HepG2 (cell line): Measurements from ENCODE around the gene BAHD1. TPM values are rescaled to one million over a fixed set of nuclear protein-coding genes. Genes with fewer than 3 reads are reported as not detected.

Source experiments
- DMAP1 ChIP-seq: IDR thresholded peaks from 2 replicates; pipeline ENCODE4 v1.6.1; 2016
- RFX1 ChIP-seq: fragments of 450-650 bp; IDR thresholded peaks from 2 replicates; pipeline ENCODE4 v1.6.1; 2017
- SPEN ChIP-seq: sonication (generic); formaldehyde crosslinking; IDR thresholded peaks from 2 replicates; pipeline ENCODE4 v1.5.1; 2020; ENCODE audit warnings: low read depth, mild to moderate bottlenecking, missing genetic modification reagents
- STAG1 ChIP-seq: sonication (generic); formaldehyde crosslinking; IDR thresholded peaks from 2 replicates; pipeline ENCODE4 v1.4.0; 2020; ENCODE audit warnings: missing genetic modification reagents
- ZNF292 ChIP-seq: sonication (generic); formaldehyde crosslinking; IDR thresholded peaks from 2 replicates; pipeline ENCODE4 v1.8.1; 2022; ENCODE audit warnings: mild to moderate bottlenecking, low read depth, missing genetic modification reagents, borderline replicate concordance
- ZNF30 ChIP-seq: sonication (generic); formaldehyde crosslinking; IDR thresholded peaks from 2 replicates; pipeline ENCODE4 v1.5.0; 2020; ENCODE audit warnings: mild to moderate bottlenecking, missing genetic modification reagents
- ZNF337 ChIP-seq: sonication (generic); formaldehyde crosslinking; IDR thresholded peaks from 2 replicates; pipeline ENCODE4 v1.5.1; 2020; ENCODE audit warnings: missing genetic modification reagents, low read depth, mild to moderate bottlenecking, borderline replicate concordance
- ZNF451 ChIP-seq: sonication (generic); formaldehyde crosslinking; IDR thresholded peaks from 2 replicates; pipeline ENCODE4 v1.5.0; 2020; ENCODE audit warnings: mild to moderate bottlenecking, missing genetic modification reagents
- ZNF615 ChIP-seq: sonication (generic); formaldehyde crosslinking; IDR thresholded peaks from 2 replicates; pipeline ENCODE4 v1.5.0; 2020; ENCODE audit warnings: mild to moderate bottlenecking, missing genetic modification reagents, borderline replicate concordance
- ZNF782 ChIP-seq: sonication (generic); formaldehyde crosslinking; IDR thresholded peaks from 2 replicates; pipeline ENCODE4 v1.4.0; 2020; ENCODE audit warnings: missing genetic modification reagents, mild to moderate bottlenecking, borderline replicate concordance
- polyA plus RNA-seq, 8 experiments: library from polyadenylated mRNA; depleted of rRNA in 3 of 8; stranded (reverse) in 7 of 8; unstranded in 1 of 8; fragments of >200 nt; fragmentation: Illumina TruSeq in 4 of 8; extraction: Trizol in 4 of 8; gene quantifications; 2 replicates each; pipeline versions ENCODE4 v1.2.1 to v1.2.3, GENCODE V29; 2011 to 2016; ENCODE audit warnings: low read depth in 4 of 8, missing spikeins in 1 of 8, mixed read lengths in 1 of 8; ENCODE audit not compliant: insufficient read depth in 1 of 8
- total RNA-seq, 5 experiments: library from RNA; depleted of rRNA; stranded (reverse); fragments of >200 nt; fragmentation: Illumina TruSeq; extraction: Trizol; gene quantifications; 2 replicates each; pipeline ENCODE4 v1.2.3, GENCODE V29; 2016; ENCODE audit warnings: low read depth in 1 of 5
- TF ChIP-seq, protein P1 (sequence below): sonication (generic); formaldehyde crosslinking; IDR thresholded peaks from 2 replicates; pipeline ENCODE4 v1.5.0; 2020; ENCODE audit warnings: mild to moderate bottlenecking, missing genetic modification reagents, moderate library complexity
- TF ChIP-seq, protein P2 (sequence below): sonication (generic); formaldehyde crosslinking; IDR thresholded peaks from 2 replicates; pipeline ENCODE4 v1.5.0; 2020; ENCODE audit warnings: mild to moderate bottlenecking, missing genetic modification reagents
- TF ChIP-seq, protein P3 (sequence below): IDR thresholded peaks from 2 replicates; pipeline ENCODE4 v1.6.1; 2016; ENCODE audit warnings: mild to moderate bottlenecking
- TF ChIP-seq, protein P4 (sequence below): IDR thresholded peaks from 2 replicates; pipeline ENCODE4 v1.6.1; 2012; ENCODE audit warnings: low read depth, low read length, improper control_type of control experiment
- TF ChIP-seq, protein P5 (sequence below): sonication (generic); formaldehyde crosslinking; conservative IDR thresholded peaks from 2 replicates; pipeline ENCODE4 v1.8.0; 2022; ENCODE audit warnings: mild to moderate bottlenecking, moderate library complexity, missing genetic modification reagents
- TF ChIP-seq, protein P6 (sequence below): sonication (generic); formaldehyde crosslinking; IDR thresholded peaks from 2 replicates; pipeline ENCODE4 v1.4.0; 2020; ENCODE audit warnings: mild to moderate bottlenecking, missing genetic modification reagents

BAHD1 gene
- total and polyA plus RNA-seq, 2 of the 13 experiments (the other 11 are each of a cell fraction or from before 2014, with no cell fraction given): 3.3 to 8.7 TPM

DNA sequence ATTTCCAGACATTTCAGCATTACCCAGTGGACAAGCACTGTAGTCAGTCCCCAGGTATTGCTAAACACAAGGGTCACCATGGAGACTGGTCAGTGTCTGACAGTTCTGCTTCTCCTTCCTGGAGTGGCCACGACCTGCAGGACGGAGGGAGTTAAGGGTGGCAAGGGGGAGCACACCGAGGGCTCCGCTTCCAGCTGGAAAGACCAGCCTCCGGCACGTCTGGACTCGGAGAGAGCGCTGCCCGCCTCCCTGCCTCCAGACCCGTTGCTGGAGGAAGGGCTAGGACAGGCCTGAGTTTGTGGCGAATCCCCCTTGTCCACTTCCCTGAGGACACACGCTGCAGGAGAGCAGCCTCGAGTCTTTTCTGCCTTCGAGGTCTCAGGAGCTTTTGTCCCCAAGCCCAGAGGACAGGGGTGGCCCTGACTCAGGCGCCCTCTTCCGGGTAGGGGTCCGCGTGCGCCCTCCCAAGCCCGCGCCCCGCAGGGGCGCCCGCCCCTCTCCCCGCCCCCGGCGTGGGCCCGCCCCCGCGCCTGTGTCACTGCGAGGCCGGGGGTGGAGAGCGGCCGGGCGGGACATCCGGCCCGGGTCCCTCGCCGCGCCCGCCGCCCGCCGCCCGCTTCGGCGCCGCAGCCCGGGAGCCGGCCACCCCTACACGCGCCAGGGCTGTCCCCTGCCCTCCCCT lies 29.8 kb downstream of the BAHD1 start, which contains the start of gene CHST14 (continued):
- TF ChIP-seq STAG1 (CRISPR knock-in tag) (peak; percentile 9; the same call in 1 of the 2 replicates), RFX1 (peak; percentile 58; the same call in 1 of the 2 replicates), ZNF30 (CRISPR knock-in tag) (no peak), ZNF615 (CRISPR knock-in tag) (no peak), ZNF292 (peak; percentile 50; the same call in 1 of the 2 replicates), ZNF337 (no peak), SPEN (CRISPR knock-in tag) (0 out of 2 replicates have a peak, but pooled peaks have one; percentile 13), ZNF451 (CRISPR knock-in tag) (no peak), DMAP1 (CRISPR knock-in tag) (peak; percentile 21; the same call in 1 of the 2 replicates), ZNF782 (CRISPR knock-in tag) (0 out of 2 replicates have a peak, but pooled peaks have one; percentile 16)
- TF ChIP-seq, protein P1, sequence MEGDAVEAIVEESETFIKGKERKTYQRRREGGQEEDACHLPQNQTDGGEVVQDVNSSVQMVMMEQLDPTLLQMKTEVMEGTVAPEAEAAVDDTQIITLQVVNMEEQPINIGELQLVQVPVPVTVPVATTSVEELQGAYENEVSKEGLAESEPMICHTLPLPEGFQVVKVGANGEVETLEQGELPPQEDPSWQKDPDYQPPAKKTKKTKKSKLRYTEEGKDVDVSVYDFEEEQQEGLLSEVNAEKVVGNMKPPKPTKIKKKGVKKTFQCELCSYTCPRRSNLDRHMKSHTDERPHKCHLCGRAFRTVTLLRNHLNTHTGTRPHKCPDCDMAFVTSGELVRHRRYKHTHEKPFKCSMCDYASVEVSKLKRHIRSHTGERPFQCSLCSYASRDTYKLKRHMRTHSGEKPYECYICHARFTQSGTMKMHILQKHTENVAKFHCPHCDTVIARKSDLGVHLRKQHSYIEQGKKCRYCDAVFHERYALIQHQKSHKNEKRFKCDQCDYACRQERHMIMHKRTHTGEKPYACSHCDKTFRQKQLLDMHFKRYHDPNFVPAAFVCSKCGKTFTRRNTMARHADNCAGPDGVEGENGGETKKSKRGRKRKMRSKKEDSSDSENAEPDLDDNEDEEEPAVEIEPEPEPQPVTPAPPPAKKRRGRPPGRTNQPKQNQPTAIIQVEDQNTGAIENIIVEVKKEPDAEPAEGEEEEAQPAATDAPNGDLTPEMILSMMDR (CRISPR knock-in tag): peak; percentile 49
- TF ChIP-seq, protein P2, sequence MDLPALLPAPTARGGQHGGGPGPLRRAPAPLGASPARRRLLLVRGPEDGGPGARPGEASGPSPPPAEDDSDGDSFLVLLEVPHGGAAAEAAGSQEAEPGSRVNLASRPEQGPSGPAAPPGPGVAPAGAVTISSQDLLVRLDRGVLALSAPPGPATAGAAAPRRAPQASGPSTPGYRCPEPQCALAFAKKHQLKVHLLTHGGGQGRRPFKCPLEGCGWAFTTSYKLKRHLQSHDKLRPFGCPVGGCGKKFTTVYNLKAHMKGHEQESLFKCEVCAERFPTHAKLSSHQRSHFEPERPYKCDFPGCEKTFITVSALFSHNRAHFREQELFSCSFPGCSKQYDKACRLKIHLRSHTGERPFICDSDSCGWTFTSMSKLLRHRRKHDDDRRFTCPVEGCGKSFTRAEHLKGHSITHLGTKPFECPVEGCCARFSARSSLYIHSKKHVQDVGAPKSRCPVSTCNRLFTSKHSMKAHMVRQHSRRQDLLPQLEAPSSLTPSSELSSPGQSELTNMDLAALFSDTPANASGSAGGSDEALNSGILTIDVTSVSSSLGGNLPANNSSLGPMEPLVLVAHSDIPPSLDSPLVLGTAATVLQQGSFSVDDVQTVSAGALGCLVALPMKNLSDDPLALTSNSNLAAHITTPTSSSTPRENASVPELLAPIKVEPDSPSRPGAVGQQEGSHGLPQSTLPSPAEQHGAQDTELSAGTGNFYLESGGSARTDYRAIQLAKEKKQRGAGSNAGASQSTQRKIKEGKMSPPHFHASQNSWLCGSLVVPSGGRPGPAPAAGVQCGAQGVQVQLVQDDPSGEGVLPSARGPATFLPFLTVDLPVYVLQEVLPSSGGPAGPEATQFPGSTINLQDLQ (CRISPR knock-in tag): no peak
- TF ChIP-seq, protein P3, sequence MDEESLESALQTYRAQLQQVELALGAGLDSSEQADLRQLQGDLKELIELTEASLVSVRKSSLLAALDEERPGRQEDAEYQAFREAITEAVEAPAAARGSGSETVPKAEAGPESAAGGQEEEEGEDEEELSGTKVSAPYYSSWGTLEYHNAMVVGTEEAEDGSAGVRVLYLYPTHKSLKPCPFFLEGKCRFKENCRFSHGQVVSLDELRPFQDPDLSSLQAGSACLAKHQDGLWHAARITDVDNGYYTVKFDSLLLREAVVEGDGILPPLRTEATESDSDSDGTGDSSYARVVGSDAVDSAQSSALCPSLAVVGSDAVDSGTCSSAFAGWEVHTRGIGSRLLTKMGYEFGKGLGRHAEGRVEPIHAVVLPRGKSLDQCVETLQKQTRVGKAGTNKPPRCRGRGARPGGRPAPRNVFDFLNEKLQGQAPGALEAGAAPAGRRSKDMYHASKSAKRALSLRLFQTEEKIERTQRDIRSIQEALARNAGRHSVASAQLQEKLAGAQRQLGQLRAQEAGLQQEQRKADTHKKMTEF (CRISPR knock-in tag): no peak
- TF ChIP-seq, protein P4, sequence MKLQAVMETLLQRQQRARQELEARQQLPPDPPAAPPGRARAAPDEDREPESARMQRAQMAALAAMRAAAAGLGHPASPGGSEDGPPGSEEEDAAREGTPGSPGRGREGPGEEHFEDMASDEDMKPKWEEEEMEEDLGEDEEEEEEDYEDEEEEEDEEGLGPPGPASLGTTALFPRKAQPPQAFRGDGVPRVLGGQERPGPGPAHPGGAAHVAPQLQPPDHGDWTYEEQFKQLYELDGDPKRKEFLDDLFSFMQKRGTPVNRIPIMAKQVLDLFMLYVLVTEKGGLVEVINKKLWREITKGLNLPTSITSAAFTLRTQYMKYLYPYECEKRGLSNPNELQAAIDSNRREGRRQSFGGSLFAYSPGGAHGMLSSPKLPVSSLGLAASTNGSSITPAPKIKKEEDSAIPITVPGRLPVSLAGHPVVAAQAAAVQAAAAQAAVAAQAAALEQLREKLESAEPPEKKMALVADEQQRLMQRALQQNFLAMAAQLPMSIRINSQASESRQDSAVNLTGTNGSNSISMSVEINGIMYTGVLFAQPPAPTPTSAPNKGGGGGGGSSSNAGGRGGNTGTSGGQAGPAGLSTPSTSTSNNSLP: no peak
- TF ChIP-seq, protein P5, sequence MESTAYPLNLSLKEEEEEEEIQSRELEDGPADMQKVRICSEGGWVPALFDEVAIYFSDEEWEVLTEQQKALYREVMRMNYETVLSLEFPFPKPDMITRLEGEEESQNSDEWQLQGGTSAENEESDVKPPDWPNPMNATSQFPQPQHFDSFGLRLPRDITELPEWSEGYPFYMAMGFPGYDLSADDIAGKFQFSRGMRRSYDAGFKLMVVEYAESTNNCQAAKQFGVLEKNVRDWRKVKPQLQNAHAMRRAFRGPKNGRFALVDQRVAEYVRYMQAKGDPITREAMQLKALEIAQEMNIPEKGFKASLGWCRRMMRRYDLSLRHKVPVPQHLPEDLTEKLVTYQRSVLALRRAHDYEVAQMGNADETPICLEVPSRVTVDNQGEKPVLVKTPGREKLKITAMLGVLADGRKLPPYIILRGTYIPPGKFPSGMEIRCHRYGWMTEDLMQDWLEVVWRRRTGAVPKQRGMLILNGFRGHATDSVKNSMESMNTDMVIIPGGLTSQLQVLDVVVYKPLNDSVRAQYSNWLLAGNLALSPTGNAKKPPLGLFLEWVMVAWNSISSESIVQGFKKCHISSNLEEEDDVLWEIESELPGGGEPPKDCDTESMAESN: peak; percentile 54; the same call in 1 of the 2 replicates
- TF ChIP-seq, protein P6, sequence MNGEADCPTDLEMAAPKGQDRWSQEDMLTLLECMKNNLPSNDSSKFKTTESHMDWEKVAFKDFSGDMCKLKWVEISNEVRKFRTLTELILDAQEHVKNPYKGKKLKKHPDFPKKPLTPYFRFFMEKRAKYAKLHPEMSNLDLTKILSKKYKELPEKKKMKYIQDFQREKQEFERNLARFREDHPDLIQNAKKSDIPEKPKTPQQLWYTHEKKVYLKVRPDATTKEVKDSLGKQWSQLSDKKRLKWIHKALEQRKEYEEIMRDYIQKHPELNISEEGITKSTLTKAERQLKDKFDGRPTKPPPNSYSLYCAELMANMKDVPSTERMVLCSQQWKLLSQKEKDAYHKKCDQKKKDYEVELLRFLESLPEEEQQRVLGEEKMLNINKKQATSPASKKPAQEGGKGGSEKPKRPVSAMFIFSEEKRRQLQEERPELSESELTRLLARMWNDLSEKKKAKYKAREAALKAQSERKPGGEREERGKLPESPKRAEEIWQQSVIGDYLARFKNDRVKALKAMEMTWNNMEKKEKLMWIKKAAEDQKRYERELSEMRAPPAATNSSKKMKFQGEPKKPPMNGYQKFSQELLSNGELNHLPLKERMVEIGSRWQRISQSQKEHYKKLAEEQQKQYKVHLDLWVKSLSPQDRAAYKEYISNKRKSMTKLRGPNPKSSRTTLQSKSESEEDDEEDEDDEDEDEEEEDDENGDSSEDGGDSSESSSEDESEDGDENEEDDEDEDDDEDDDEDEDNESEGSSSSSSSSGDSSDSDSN: peak; percentile 26; the same call in 1 of the 2 replicates
